Esophagus muscularis mucosa (tissue), 3 donors: ENCODE measurements around the gene ZNF440.
A peak's percentile ranks its signal among the peaks of the same experiment; 100 is the strongest.
"Not testable (repeated sequence)": the region's sequence is repeated elsewhere in the genome, so short reads cannot be mapped to it uniquely, and the experiment has no call there.

Source experiments
- CTCF ChIP-seq, 3 experiments: fragments of 200-600 bp in 2 of 3; fragments of 450-650 bp in 1 of 3; sonication (generic) in 2 of 3; IDR thresholded peaks; one replicate each; pipeline ENCODE4 v1.5.1; 2017 to 2019; ENCODE audit warnings: antibody characterized with exemption in 3 of 3, mild to moderate bottlenecking in 2 of 3, moderate library complexity in 1 of 3
- POLR2A ChIP-seq: fragments of 450-650 bp; IDR thresholded peaks from one replicate; pipeline ENCODE4 v1.6.1; 2017; ENCODE audit warnings: antibody characterized with exemption, moderate library complexity, mild to moderate bottlenecking, low read depth

DNA sequence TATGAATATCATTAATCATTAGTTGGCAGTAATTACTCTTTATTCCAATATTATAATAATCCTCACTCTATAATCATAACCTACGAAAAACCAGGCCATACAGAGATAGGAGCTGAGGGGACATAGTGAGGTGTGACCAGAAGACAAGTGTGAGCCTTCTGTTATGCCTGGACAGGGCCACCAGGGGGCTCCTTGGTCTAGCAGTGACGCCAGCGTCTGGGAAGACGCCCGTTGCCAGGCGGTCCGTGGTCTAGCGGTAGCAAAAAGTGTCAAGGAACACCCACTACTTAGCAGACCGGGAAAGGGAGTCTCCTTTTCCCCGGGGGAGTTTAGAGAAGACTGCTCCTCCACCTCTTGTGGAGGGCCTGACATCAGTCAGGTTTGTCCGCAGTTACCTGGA, 42.6 kb upstream of the ZNF440 start:
- TF ChIP-seq POLR2A: not testable (repeated sequence)
- TF ChIP-seq CTCF (IDR thresholded peaks at IDR 0.05): peak in 1 of 3 experiments; percentile 43
